SK-N-SH (cell line): ENCODE measurements around the gene METRNL. TPM values are rescaled to one million over a fixed set of nuclear protein-coding genes. Genes with fewer than 3 reads are reported as not detected.

Source experiments
- CTCF ChIA-PET: fragments of 300-600, 350-600 bp; formaldehyde crosslinking; extraction: SDS; loops from one replicate; lab custom pipeline; 2021; lab: Yijun Ruan, JAX
- POLR2A ChIA-PET: fragments of 350-600 bp; sonication (Branson Sonifier 250); formaldehyde crosslinking; extraction: SDS; loops from one replicate; lab custom pipeline; 2020; ENCODE audit warnings: antibody characterized with exemption, inconsistent platforms; lab: Yijun Ruan, JAX
- DNase-seq: peaks from one replicate; pipeline ENCODE4 v3.0.0; 2012
- H2AFZ ChIP-seq: fragments of 200-600 bp; sonication (generic); 2 replicates; pipeline ENCODE4 v1.8.1; 2016; ENCODE audit warnings: antibody characterized with exemption, mild to moderate bottlenecking, low read depth
- H3F3A ChIP-seq: fragments of 200-600 bp; sonication (generic); replicated peaks from 2 replicates; pipeline ENCODE3; 2016; ENCODE audit warnings: antibody characterized with exemption, mild to moderate bottlenecking; ENCODE audit not compliant: insufficient read depth
- H3K27ac ChIP-seq, 2 experiments: fragments of 200-500 bp in 1 of 2; fragments of 200-600 bp in 1 of 2; sonication (Bioruptor generic) in 1 of 2; sonication (generic), shearing (Covaris generic) in 1 of 2; 2 replicates each; pipeline versions ENCODE4 v1.5.1 to v1.6.1; 2014 to 2016; ENCODE audit warnings: low read depth in 2 of 2, inconsistent platforms in 1 of 2, low read length in 1 of 2, mild to moderate bottlenecking in 1 of 2, mixed read lengths in 1 of 2
- H3K27me3 ChIP-seq: fragments of 200-600 bp; sonication (generic), shearing (Covaris generic); 2 replicates; pipeline ENCODE4 v1.6.1; 2016; ENCODE audit warnings: mixed run types; ENCODE audit not compliant: insufficient read depth
- H3K36me3 ChIP-seq, 2 experiments: fragments of 200-500 bp in 1 of 2; fragments of 200-600 bp in 1 of 2; sonication (Bioruptor generic) in 1 of 2; sonication (generic) in 1 of 2; replicated peaks in 1 of 2; 2 replicates each; pipeline versions ENCODE3 to v1.5.1; 2014 to 2016; ENCODE audit warnings: low read length in 1 of 2, mild to moderate bottlenecking in 1 of 2; ENCODE audit not compliant: insufficient read depth in 2 of 2, control insufficient read depth in 1 of 2
- H3K4me1 ChIP-seq, 2 experiments: fragments of 200-500 bp in 1 of 2; fragments of 200-600 bp in 1 of 2; sonication (Bioruptor generic) in 1 of 2; sonication (generic), shearing (Covaris generic) in 1 of 2; 2 replicates each; pipeline versions ENCODE4 v1.5.1 to v1.6.1; 2014 to 2016; ENCODE audit warnings: low read depth in 1 of 2, low read length in 1 of 2, mixed run types in 1 of 2; ENCODE audit not compliant: insufficient read depth in 2 of 2, control insufficient read depth in 1 of 2
- H3K4me2 ChIP-seq: fragments of 200-600 bp; sonication (generic), shearing (Covaris generic); 2 replicates; pipeline ENCODE4 v1.6.1; 2017; ENCODE audit warnings: mixed run types
- H3K4me3 ChIP-seq, 2 experiments: fragments of 200-500 bp in 1 of 2; fragments of 200-600 bp in 1 of 2; sonication (Bioruptor generic) in 1 of 2; sonication (generic), shearing (Covaris generic) in 1 of 2; 2 replicates each; pipeline versions ENCODE4 v1.5.1 to v1.8.1; 2014 to 2016; ENCODE audit warnings: low read depth in 2 of 2, inconsistent platforms in 1 of 2, low read length in 1 of 2, mild to moderate bottlenecking in 1 of 2, mixed read lengths in 1 of 2, moderate library complexity in 1 of 2
- H3K79me2 ChIP-seq: fragments of 200-600 bp; sonication (generic); 2 replicates; pipeline ENCODE4 v1.8.1; 2017; ENCODE audit warnings: mild to moderate bottlenecking; ENCODE audit not compliant: insufficient read depth
- H3K9ac ChIP-seq: fragments of 200-600 bp; sonication (generic); 2 replicates; pipeline ENCODE4 v1.6.1; 2017; ENCODE audit warnings: mixed run types
- H3K9me2 ChIP-seq: fragments of 200-600 bp; sonication (generic); 2 replicates; pipeline ENCODE4 v1.6.1; 2017; ENCODE audit warnings: mixed run types
- H3K9me3 ChIP-seq: fragments of 200-600 bp; sonication (generic); 2 replicates; pipeline ENCODE4 v1.6.1; 2017; ENCODE audit warnings: mixed run types, mild to moderate bottlenecking, moderate library complexity
- H4K20me1 ChIP-seq: fragments of 200-600 bp; sonication (generic); 2 replicates; pipeline ENCODE4 v1.6.1; 2017; ENCODE audit warnings: mild to moderate bottlenecking, mixed run types; ENCODE audit not compliant: insufficient read depth
- CHD2 ChIP-seq: fragments of 150-350 bp; IDR thresholded peaks from 2 replicates; pipeline ENCODE4 v1.6.1; 2018; ENCODE audit warnings: low read length; ENCODE audit not compliant: partially characterized antibody
- CTCF ChIP-seq: fragments of 200-600 bp; sonication (generic); IDR thresholded peaks from 2 replicates; pipeline ENCODE4 v1.6.1; 2017; ENCODE audit warnings: antibody characterized with exemption, mild to moderate bottlenecking, moderate library complexity
- ELF1 ChIP-seq: IDR thresholded peaks from 2 replicates; pipeline ENCODE4 v1.4.0; 2012
- EP300 ChIP-seq, 2 experiments: IDR thresholded peaks; 2 replicates each; pipeline versions ENCODE4 v1.4.0 to v1.6.1; 2012; ENCODE audit warnings: borderline replicate concordance in 1 of 2, low read depth in 1 of 2, low read length in 1 of 2
- FOSL2 ChIP-seq: IDR thresholded peaks from 2 replicates; pipeline ENCODE4 v1.4.0; 2012; ENCODE audit warnings: low read depth, mild to moderate bottlenecking, moderate library complexity, borderline replicate concordance
- FOXM1 ChIP-seq: IDR thresholded peaks from 2 replicates; pipeline ENCODE4 v1.4.0; 2012; ENCODE audit warnings: low read depth, mild to moderate bottlenecking
- IRF3 ChIP-seq: fragments of 150-350 bp; IDR thresholded peaks from 2 replicates; pipeline ENCODE4 v1.6.1; 2016; ENCODE audit warnings: mild to moderate bottlenecking, low read depth, low read length
- JUND ChIP-seq: IDR thresholded peaks from 2 replicates; pipeline ENCODE4 v1.4.0; 2012
- MAX ChIP-seq: IDR thresholded peaks from 2 replicates; pipeline ENCODE4 v1.4.0; 2012; ENCODE audit warnings: low read depth
- MEF2A ChIP-seq: IDR thresholded peaks from 2 replicates; pipeline ENCODE4 v1.4.0; 2012; ENCODE audit warnings: low read depth, borderline replicate concordance
- MXI1 ChIP-seq: IDR thresholded peaks from 2 replicates; pipeline ENCODE4 v1.6.1; 2012; ENCODE audit warnings: mild to moderate bottlenecking, low read depth, low read length, improper control_type of control experiment
- NFIC ChIP-seq: IDR thresholded peaks from 2 replicates; pipeline ENCODE4 v1.4.0; 2012; ENCODE audit warnings: borderline replicate concordance
- PBX3 ChIP-seq: IDR thresholded peaks from 2 replicates; pipeline ENCODE4; 2012
- RAD21 ChIP-seq: IDR thresholded peaks from 2 replicates; pipeline ENCODE4 v1.6.1; 2012; ENCODE audit warnings: mild to moderate bottlenecking, low read length
- RCOR1 ChIP-seq: fragments of 150-350 bp; IDR thresholded peaks from 2 replicates; pipeline ENCODE4 v1.6.1; 2017; ENCODE audit warnings: antibody characterized with exemption, low read length
- RFX5 ChIP-seq: IDR thresholded peaks from 2 replicates; pipeline ENCODE4 v1.6.1; 2012; ENCODE audit warnings: mild to moderate bottlenecking, improper control_type of control experiment, low read length
- SMC3 ChIP-seq: IDR thresholded peaks from 2 replicates; pipeline ENCODE4 v1.6.1; 2012; ENCODE audit warnings: low read depth, low read length, improper control_type of control experiment
- TAF1 ChIP-seq: IDR thresholded peaks from 2 replicates; pipeline ENCODE4 v1.6.1; 2012; ENCODE audit warnings: low read depth, mild to moderate bottlenecking, low read length, moderate library complexity, borderline replicate concordance
- TCF12 ChIP-seq: IDR thresholded peaks from 2 replicates; pipeline ENCODE4 v1.4.0; 2012
- ZBTB33 ChIP-seq: IDR thresholded peaks from 2 replicates; pipeline ENCODE4 v1.4.0; 2012; ENCODE audit warnings: low read depth, borderline replicate concordance
- WGBS: methylation state at CpG from one replicate; pipeline ENCODE4 v1.1.6; 2017; ENCODE audit warnings: low lambda C conversion rate; 5-methylcytosine and 5-hydroxymethylcytosine counted together
- polyA plus RNA-seq, 3 experiments: library from polyadenylated mRNA; depleted of rRNA; stranded (reverse); fragments of >200 nt; gene quantifications; 2 replicates each; pipeline ENCODE4 v1.2.3, GENCODE V29; 2012

METRNL gene
- polyA plus RNA-seq, 1 of the 3 experiments (the other 2 are of a cell fraction) = 75.5 TPM

- no peaks in the 10 kb centered on the region for H3K9me3 ChIP-seq
- no peaks in the 10 kb centered on the region for H3K27me3 ChIP-seq
- peaks cover 14 to 39% of the 10 kb centered on the region in 2 experiments; a peak in 3 of 4 replicates for H3K4me1 ChIP-seq
- POLR2A ChIA-PET = no interaction called here
- 70% methylated on average over 10 of the region's 10 CpGs for WGBS
- H3F3A ChIP-seq = peaks cover 35% of the 10 kb centered on the region
- peaks cover 3% of the 10 kb centered on the region; the same call in 1 of the 2 replicates for H4K20me1 ChIP-seq
- H3K36me3 ChIP-seq = no peaks in the 10 kb centered on the region
- DNase-seq = no peak
- H3K4me3 ChIP-seq = no peak overlapping the region
- H3K9ac ChIP-seq = no peak overlapping the region
- H3K27ac ChIP-seq = no peak overlapping the region; a peak in 1 of 4 replicates
- no peak overlapping the region for H3K4me2 ChIP-seq
- no peaks in the 10 kb centered on the region for H3K79me2 ChIP-seq
- no peak overlapping the region for H2AFZ ChIP-seq
- CTCF ChIA-PET = no interaction called here
- TF ChIP-seq CTCF (no peak), ZBTB33 (no peak), TCF12 (no peak), MAX (no peak), ELF1 (no peak), TAF1 (no peak), RCOR1 (no peak), RFX5 (no peak), EP300 (IDR thresholded peaks at IDR 0.05; ENCODE audit: borderline replicate concordance in 1 of 2, low read depth in 1 of 2, low read length in 1 of 2) (no peak), MEF2A (no peak), RAD21 (no peak), FOXM1 (no peak), PBX3 (no peak), MXI1 (no peak), SMC3 (no peak), FOSL2 (no peak), IRF3 (no peak), JUND (no peak), NFIC (no peak), CHD2 (no peak)
- H3K9me2 ChIP-seq = no peaks in the 10 kb centered on the region
Observed at GRCh38 chr17:83103943-83104311, 24.5 kb downstream of the METRNL start.
